Activated T-cell treated with anti-CD3 and anti-CD28 coated beads, Interleukin-2, amount 50 U/mL, for 72 hours (primary cell): ENCODE results near the gene PARD3. TPM values are rescaled to one million over a fixed set of nuclear protein-coding genes. Genes with fewer than 3 reads are reported as not detected.
"Not testable (repeated sequence)": the region's sequence is repeated elsewhere in the genome, so short reads cannot be mapped to it uniquely, and the experiment has no call there.

Source experiments
- ATAC-seq, 2 donors: fragments of 150-1000 bp; cut with Tn5 transposase; replicated peaks in 1 of 2; 2 replicates each; pipeline ENCODE4 v1.10.0; 2021; ENCODE audit warnings: moderate library complexity in 2 of 2, mild to moderate bottlenecking in 1 of 2
- DNase-seq, 2 donors: peaks; one replicate each; pipeline ENCODE4 v3.0.0; 2021 to 2022; ENCODE audit warnings: mixed read lengths in 1 of 2
- H3K27ac Mint-ChIP-seq: one replicate; pipeline ENCODE4 v1.8.0; 2022; ENCODE audit warnings: mild to moderate bottlenecking, moderate library complexity, mixed read lengths
- H3K27me3 Mint-ChIP-seq: one replicate; pipeline ENCODE4 v1.8.0; 2022; ENCODE audit warnings: low read depth, mixed read lengths
- H3K36me3 Mint-ChIP-seq, 2 donors: one replicate each; pipeline ENCODE4 v1.8.0; 2022; ENCODE audit warnings: mixed read lengths in 2 of 2, mild to moderate bottlenecking in 1 of 2; ENCODE audit not compliant: insufficient read depth in 2 of 2
- H3K4me1 Mint-ChIP-seq: one replicate; pipeline ENCODE4 v1.8.0; 2022; ENCODE audit warnings: low read depth, mixed read lengths
- H3K4me3 Mint-ChIP-seq, 2 donors: one replicate each; pipeline ENCODE4 v1.8.0; 2022; ENCODE audit warnings: mild to moderate bottlenecking in 2 of 2, mixed read lengths in 2 of 2, moderate library complexity in 2 of 2
- H3K9me3 Mint-ChIP-seq, 2 donors: one replicate each; pipeline ENCODE4 v1.8.0; 2022; ENCODE audit warnings: mixed read lengths in 2 of 2
- total RNA-seq, 2 donors: library from RNA; stranded (reverse); gene quantifications; one replicate each; pipeline ENCODE4 v1.2.3, GENCODE V29; 2022

PARD3 gene
- total RNA-seq, 2 donors from 2014 or later, result 2.3 to 3.7 TPM

DNA sequence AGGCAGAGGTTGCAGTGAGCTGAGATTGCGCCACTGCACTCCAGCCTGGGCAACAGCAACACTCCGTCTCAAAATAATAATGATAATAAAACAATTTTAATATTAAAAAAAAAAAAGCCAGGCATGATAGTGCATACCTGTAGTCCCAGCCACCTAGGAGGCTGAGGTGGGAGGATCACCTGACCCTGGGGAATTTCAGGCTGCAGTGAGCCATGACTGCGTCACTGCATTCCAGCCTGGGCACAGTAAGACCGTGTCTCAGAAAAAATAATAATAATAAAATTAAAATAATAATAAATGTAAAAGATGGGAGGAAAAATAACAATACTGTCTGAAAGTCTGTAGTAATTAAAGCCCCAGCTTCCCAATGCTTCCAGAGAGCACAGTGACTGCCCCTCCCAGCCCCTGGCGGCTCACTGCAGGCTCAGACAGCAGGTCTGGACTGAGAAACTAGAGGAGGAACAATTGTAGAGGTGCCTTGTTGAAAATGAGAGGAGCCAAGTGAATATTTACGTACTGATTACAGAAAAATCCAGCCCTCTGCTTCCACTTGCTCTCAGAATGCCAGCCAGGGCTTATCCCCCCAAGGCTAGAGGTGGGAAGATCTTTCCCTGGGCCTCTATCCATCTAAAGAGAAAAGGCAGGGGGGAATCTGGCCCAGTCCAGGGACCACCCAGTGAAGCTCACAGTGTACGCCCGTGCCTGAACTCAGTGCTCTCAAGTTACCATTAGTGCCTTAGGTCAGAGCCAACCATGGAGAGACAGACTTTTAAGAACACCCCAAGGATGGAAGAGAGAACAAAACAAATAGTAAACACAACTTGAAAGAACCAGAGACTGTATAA, 112.8 kb downstream of the PARD3 start:
- no peak overlapping the region for H3K4me3 Mint-ChIP-seq
- peaks cover 7% of the 10 kb centered on the region for H3K4me1 Mint-ChIP-seq
- peaks cover 7% of the 10 kb centered on the region for H3K27me3 Mint-ChIP-seq
- no peaks in the 10 kb centered on the region for H3K9me3 Mint-ChIP-seq
- ATAC-seq (no peak), DNase-seq (no peak)
- no peaks in the 10 kb centered on the region for H3K36me3 Mint-ChIP-seq
- no peak overlapping the region for H3K27ac Mint-ChIP-seq

DNA sequence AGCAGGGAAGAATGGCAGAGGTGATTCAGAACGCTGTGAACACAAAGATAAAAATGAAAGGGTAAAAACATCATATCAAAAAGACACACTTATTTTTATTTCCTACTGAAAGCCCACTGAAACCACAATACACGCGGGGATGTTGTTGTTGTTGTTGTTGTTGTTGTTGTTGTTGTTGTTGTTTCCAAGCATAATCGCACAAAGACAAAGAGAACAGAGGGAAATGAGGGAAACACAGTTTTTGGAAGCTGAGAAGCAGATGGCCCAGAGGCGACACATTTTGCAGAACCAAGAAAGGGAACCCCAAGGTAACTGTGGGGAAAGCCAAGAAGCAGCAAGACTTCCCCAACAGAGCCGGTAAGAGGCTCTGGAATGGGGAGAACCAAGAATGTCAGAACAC, 113.9 kb downstream of the PARD3 start:
- no peaks in the 10 kb centered on the region for H3K36me3 Mint-ChIP-seq
- ATAC-seq, result no peak
- peaks cover 10% of the 10 kb centered on the region for H3K4me1 Mint-ChIP-seq
- DNase-seq, result no peak
- peaks cover 7% of the 10 kb centered on the region for H3K27me3 Mint-ChIP-seq
- no peak overlapping the region for H3K4me3 Mint-ChIP-seq
- H3K27ac Mint-ChIP-seq, result no peak overlapping the region
- H3K9me3 Mint-ChIP-seq, result no peaks in the 10 kb centered on the region

DNA sequence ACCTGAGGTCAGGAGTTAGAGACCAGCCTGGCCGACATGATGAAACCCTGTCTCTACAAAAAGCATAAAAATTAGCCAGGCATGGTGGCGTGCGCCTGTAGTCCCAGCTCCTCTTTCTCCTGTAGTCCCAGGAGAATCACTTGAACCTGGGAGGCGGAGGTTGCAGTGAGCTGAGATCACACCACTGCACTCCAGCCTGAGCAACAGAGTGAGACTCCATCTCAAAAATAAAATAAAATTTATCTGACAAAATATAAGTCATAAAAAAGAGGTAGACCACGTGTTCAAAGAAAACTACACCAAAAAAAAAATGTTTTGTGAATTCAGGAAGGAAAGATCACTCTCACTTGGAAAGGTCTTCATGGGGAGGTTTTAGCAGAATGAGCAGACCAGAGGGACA, 114.3 kb downstream of the PARD3 start:
- not testable (repeated sequence) for H3K36me3 Mint-ChIP-seq, ATAC-seq, H3K4me3 Mint-ChIP-seq

DNA sequence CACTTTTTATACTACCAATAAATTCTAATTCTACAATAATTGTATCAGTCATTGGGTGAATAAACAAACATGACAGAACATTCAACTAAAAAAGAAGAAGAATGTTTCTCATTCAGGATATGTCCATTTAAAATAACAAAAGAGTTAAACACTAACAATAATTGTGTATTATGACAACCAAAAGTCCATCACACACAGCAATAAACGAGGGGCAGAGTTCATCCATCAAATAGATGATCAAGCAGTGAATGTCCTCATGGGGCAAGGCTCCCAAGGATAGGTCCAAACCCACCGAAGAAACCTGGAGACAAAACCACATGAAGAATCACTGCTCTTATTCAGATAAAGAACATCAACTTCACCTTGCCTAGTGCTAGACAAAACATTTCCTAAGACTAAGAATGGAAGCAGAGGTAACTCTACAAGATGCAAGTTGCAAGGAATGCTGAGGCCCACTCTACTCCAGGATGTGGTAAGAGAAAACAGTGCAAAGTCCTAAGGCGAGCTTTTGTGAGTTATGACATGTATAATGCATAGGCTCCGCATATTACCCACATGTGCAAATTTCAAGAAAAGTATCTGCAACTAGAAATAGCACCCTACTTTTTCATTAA, 115.1 kb downstream of the PARD3 start:
- DNase-seq (no peak), ATAC-seq (no peak)
- Mint-ChIP-seq H3K4me3 (no peak overlapping the region), H3K9me3 (no peaks in the 10 kb centered on the region), H3K27ac (no peak overlapping the region), H3K36me3 (no peaks in the 10 kb centered on the region), H3K4me1 (peaks cover 6% of the 10 kb centered on the region), H3K27me3 (no peaks in the 10 kb centered on the region)

More for the DNA sequence above, 114.3 kb downstream of the PARD3 start:
- H3K9me3 Mint-ChIP-seq, H3K27me3 Mint-ChIP-seq, H3K27ac Mint-ChIP-seq, DNase-seq: not testable (repeated sequence)
- H3K4me1 Mint-ChIP-seq, result peaks cover 11% of the 10 kb centered on the region

DNA sequence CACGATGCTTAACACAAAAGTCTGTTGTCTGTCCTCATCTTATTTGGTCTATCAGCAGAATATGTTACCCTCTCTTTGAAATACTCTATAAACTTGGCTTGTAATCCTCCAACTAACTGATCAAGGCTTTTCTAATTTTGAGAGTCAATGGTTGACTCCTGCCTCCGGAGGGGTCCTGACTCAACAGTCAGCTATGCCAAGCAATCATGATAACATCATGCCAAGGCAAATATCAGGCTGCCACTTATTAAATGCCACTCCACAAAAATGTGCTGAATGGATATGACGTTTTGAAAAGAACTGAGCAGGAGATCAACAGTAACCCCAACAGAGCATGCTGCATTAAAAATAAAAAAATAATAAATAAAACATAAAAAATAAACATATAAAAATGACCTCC, 116.1 kb downstream of the PARD3 start:
- Mint-ChIP-seq H3K4me3 (no peak overlapping the region), H3K27me3 (no peaks in the 10 kb centered on the region), H3K27ac (no peak overlapping the region), H3K9me3 (no peaks in the 10 kb centered on the region), H3K4me1 (peaks cover 6% of the 10 kb centered on the region), H3K36me3 (no peaks in the 10 kb centered on the region)
- DNase-seq, result no peak
- ATAC-seq, result no peak

DNA sequence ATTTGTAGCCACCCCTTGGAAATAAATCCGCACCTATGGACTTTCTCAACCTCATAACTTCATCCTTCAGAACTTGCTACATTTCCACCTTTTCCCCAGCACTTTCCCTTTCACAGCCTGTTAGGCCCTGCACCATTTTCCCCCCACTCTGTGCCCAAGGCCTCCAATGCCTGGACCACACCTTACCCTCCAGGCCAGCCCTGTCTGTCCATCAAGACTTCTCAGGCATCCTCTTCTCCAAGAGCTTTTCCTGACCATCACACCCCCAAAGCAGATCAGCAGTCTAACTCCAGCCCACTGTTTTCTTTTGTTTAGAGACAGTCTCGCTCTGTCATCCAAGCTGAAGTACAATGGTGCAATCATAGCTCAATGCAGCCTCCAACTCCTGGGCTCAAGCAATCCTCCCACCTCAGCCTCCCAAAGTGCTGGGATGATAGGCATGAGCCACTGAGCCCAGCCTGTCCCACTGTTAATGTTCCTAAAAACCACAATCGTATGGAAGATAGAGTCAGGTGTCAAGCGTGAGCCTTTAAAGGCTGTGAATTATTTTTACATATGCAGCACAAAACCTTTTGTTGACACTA, 116.8 kb downstream of the PARD3 start:
- no peak for DNase-seq
- Mint-ChIP-seq H3K9me3 (no peaks in the 10 kb centered on the region), H3K27ac (no peak overlapping the region), H3K4me3 (no peak overlapping the region), H3K36me3 (no peaks in the 10 kb centered on the region), H3K4me1 (peaks cover 6% of the 10 kb centered on the region), H3K27me3 (no peaks in the 10 kb centered on the region)
- ATAC-seq, result no peak

DNA sequence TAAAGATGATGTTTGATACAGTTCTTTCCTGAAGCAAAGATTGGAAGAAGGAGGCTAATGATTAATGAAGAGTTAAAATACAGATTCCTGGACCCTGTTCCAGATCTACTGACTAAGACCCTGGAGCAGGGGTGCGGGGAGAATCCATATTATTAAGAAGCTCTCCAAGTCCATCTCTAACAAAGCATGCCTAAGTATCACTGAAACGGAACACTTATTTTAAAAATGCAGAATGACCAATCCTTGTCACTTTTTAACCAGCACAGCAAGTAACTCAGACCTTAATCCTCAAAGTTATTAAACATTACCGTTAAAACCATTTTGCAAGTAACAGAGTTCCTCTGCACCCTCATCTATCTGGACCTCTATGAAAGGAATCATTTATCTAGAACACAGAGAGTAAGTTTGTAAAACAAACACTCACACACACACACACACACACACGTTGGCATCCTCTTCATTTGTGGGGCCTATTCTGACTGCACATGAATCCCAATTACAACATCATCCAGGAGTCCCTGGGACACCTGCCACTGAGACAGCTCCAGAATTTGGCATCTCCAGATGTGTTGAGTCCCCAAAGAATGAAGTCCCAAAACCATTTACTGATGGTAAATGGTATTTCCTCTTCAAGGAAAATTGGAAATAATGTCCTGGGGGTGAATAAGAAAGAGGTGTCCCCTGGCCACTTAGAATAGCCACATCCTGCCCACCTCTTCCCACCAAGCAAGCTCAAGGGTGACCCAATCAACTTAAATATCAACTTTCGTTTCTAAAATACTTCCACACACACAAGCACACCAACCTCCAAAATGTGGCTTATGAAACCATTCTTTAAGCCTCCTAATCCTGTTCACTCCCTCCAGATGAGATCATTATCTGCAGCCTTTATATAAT, 117.5 kb downstream of the PARD3 start:
- Mint-ChIP-seq H3K27me3 (no peaks in the 10 kb centered on the region), H3K27ac (no peak overlapping the region)
- ATAC-seq, result no peak

DNA sequence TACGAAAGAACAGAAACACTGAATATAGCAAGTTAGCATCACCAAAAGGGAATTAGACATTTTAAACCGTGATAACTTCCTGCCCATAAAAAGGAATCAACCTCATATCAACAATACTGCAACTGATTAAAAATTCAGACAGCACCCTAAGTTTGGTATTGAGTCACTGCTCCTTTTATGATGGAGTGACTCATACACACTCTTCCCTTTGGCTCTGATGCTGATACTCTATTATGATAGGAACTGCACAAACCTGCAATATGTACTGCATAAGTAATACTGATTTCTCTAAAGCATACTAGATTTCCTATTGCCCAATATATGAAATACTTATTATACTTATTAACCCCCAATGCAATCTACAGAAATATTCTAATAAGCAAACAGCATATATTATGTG, 118.7 kb downstream of the PARD3 start:
- H3K36me3 Mint-ChIP-seq, result no peaks in the 10 kb centered on the region
- H3K27me3 Mint-ChIP-seq, result no peaks in the 10 kb centered on the region
- no peak for DNase-seq
- no peak overlapping the region for H3K27ac Mint-ChIP-seq
- H3K4me1 Mint-ChIP-seq, result peaks cover 6% of the 10 kb centered on the region
- peak; percentile 83 to 93 for ATAC-seq
- peaks cover 0 to 1% of the 10 kb centered on the region in 2 donors for H3K9me3 Mint-ChIP-seq
- no peak overlapping the region for H3K4me3 Mint-ChIP-seq

More for the DNA sequence above, 117.5 kb downstream of the PARD3 start:
- no peaks in the 10 kb centered on the region for H3K36me3 Mint-ChIP-seq
- H3K4me3 Mint-ChIP-seq, result no peak overlapping the region
- peaks cover 6% of the 10 kb centered on the region for H3K4me1 Mint-ChIP-seq
- no peaks in the 10 kb centered on the region for H3K9me3 Mint-ChIP-seq
- no peak for DNase-seq

DNA sequence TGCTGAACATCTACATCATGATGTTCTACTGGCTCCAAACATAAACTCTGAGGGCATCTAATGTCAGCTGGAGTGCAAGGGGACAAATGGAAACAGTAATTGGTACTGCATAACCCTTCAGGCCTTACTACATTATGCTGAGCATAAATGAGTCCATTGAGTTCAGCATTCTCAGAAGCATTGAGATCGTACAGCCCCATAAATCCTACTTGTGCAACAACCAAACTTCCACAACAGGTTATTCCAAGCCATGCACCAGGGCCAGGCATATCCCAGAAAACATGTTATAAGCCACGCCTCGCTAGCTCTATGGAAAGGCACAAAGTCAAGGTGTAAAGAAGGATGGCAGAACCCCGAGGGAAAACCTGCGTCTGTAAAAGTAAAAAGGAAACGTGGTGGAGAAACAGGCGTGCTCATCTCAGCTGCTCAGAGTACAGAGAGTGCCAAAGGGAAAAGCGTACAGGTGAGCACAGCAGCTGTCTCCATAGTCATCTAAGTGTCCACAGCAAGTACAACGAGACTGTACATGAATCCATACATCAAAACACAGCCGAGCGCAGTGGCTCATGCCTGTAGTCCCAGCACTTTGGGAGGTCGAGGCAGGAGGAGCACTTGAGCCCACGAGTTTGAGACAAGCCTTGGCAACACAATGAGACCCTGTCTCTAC, 124.6 kb downstream of the PARD3 start:
- Mint-ChIP-seq H3K4me1 (no peaks in the 10 kb centered on the region), H3K27me3 (no peaks in the 10 kb centered on the region), H3K27ac (no peak overlapping the region), H3K9me3 (peaks cover 0 to 2% of the 10 kb centered on the region in 2 donors), H3K36me3 (no peaks in the 10 kb centered on the region), H3K4me3 (no peak overlapping the region)
- DNase-seq (no peak), ATAC-seq (no peak)

DNA sequence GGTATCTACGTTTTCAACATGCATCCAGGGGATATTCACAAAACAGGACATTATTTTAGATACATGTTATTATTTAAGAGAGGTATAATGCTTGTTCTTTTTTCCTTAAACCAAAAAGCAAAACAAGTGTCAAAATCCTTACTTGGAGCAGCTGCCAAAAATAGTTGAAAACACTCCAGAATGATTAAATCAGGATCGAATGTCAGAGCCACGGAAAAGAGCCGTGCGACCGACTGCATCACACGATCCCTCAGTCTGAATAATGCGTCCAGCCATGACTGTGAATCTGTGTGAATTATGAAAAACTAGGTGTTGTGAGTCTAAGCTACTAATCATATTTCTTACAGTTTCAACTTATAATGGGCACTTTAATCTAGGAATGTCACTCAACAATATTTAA, 126.0 kb downstream of the PARD3 start:
- DNase-seq (no peak), ATAC-seq (no peak)
- Mint-ChIP-seq H3K27ac (no peak overlapping the region), H3K36me3 (no peaks in the 10 kb centered on the region), H3K27me3 (no peaks in the 10 kb centered on the region), H3K4me3 (no peak overlapping the region), H3K4me1 (no peaks in the 10 kb centered on the region), H3K9me3 (peaks cover 0 to 2% of the 10 kb centered on the region in 2 donors)

DNA sequence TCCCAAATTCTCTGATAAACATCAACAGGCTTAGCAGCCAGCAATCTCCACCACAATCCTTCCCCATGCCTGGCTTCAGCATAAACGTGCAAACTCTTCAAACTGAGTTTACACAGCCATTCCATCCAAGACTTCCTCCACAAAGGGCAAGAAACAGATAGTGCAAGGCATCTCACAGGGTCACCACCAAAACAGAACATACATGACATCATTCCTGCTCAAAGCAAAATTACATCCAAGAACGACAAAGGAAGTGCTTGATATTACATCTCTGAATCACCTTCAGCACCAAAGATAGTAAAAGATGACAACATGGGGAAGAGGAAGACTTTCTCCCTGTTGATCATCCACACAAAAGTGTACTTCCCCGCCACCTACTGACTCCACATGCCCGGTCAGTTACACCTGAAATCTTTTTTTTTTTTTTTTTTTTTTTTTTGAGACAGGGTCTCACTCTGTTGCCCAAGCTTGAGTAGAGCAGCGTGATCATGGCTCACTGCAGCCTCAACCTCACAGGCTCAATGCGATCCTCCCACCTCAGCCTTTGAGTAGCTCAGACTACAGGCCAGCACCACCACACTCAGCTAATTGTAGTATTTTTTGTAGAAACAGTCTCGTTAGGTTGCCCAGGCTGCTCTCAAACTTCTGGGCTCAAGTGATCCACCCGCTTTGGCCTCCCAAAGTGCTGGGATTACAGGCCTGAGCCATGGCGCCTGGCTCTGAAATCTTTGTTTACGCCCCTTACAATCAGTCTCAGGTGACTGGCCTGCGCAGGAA, 127.5 kb downstream of the PARD3 start:
- H3K4me3 Mint-ChIP-seq, result no peak overlapping the region
- no peak for ATAC-seq

DNA sequence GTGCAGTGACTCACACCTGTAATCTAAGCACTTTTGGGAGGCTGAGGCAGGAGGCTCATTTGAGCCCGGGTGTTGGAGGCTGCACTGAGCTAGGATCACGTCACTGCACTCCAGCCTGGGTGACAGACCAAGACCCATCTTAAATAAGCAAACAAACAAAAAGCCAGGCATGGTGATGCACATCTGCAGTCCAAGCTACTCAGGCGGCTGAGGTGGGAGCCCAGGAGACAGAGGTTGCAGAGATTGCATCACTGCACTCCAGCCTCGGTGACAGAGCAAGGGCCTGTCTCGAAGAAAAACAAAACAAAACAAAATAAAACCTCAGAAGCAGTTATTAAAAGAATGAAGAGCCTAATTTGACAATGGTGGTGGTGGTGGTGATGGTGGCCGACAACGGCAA, 132.5 kb downstream of the PARD3 start:
- H3K4me1 Mint-ChIP-seq, result no peaks in the 10 kb centered on the region
- no peaks in the 10 kb centered on the region for H3K27me3 Mint-ChIP-seq
- H3K9me3 Mint-ChIP-seq, result no peaks in the 10 kb centered on the region
- H3K4me3 Mint-ChIP-seq, result no peak overlapping the region
- DNase-seq (no peak), ATAC-seq (no peak)
- no peaks in the 10 kb centered on the region for H3K36me3 Mint-ChIP-seq
- H3K27ac Mint-ChIP-seq, result no peak overlapping the region

More for the DNA sequence above, 127.5 kb downstream of the PARD3 start:
- H3K27ac Mint-ChIP-seq, result no peak overlapping the region
- peaks cover 0 to 2% of the 10 kb centered on the region in 2 donors for H3K9me3 Mint-ChIP-seq
- no peaks in the 10 kb centered on the region for H3K27me3 Mint-ChIP-seq
- no peaks in the 10 kb centered on the region for H3K36me3 Mint-ChIP-seq
- DNase-seq, result no peak
- H3K4me1 Mint-ChIP-seq, result no peaks in the 10 kb centered on the region
